ENCODE data around the gene MYO6. TPM values are rescaled to one million over a fixed set of nuclear protein-coding genes. Genes with fewer than 3 reads are reported as not detected.

The MYO6 gene
- total and polyA plus RNA-seq, 3 donors from 2014 or later = 31.5 to 75.3 (median 69.2) TPM

- Histone ChIP-seq H3K4me1 (peaks cover 4% of the 10 kb centered on the region), H3K27me3 (no peaks in the 10 kb centered on the region), H3K36me3 (ENCODE audit: low read depth, missing control alignments) (no peaks in the 10 kb centered on the region), H3K9me3 (no peaks in the 10 kb centered on the region), H3K27ac (no peak overlapping the region), H3K4me3 (no peak overlapping the region)
- 84 to 85% methylated on average over 7 of the region's 7 CpGs for WGBS, 2 donors
- no peak for DNase-seq
- intact Hi-C loops (cut with DNase I; ENCODE audit: low total_unique reads) = no loop called here
- TF ChIP-seq CTCF (IDR thresholded peaks at IDR 0.05) (no peak), POLR2A (IDR thresholded peaks at IDR 0.05) (no peak)
Measured at GRCh38 chr6:75850026-75850833, 101.2 kb downstream of the MYO6 start.

GRCh38 chr6:75852721-75853120 is 103.7 kb downstream of the MYO6 start:
- intact Hi-C loops (cut with DNase I; ENCODE audit: low total_unique reads) = no loop called here
- Histone ChIP-seq H3K27ac (no peak overlapping the region), H3K27me3 (no peaks in the 10 kb centered on the region), H3K36me3 (ENCODE audit: low read depth, missing control alignments) (no peaks in the 10 kb centered on the region), H3K4me1 (peaks cover 4% of the 10 kb centered on the region), H3K9me3 (no peaks in the 10 kb centered on the region), H3K4me3 (no peak overlapping the region)
- TF ChIP-seq POLR2A (IDR thresholded peaks at IDR 0.05) (no peak), CTCF (IDR thresholded peaks at IDR 0.05) (no peak)
- 63 to 73% methylated on average over 4 of the region's 4 CpGs for WGBS, 2 donors
- DNase-seq = no peak

- WGBS, 2 donors = 77 to 78% methylated on average over 2 of the region's 2 CpGs
- Histone ChIP-seq H3K36me3 (ENCODE audit: low read depth, missing control alignments) (no peaks in the 10 kb centered on the region), H3K27ac (no peak overlapping the region), H3K27me3 (no peaks in the 10 kb centered on the region), H3K9me3 (no peaks in the 10 kb centered on the region), H3K4me1 (peaks cover 4% of the 10 kb centered on the region), H3K4me3 (no peak overlapping the region)
- no peak for DNase-seq
- intact Hi-C loops (cut with DNase I; ENCODE audit: low total_unique reads) = no loop called here
- TF ChIP-seq POLR2A (IDR thresholded peaks at IDR 0.05) (no peak), CTCF (IDR thresholded peaks at IDR 0.05) (no peak)
Measured at GRCh38 chr6:75853806-75854205, 104.8 kb downstream of the MYO6 start.

GRCh38 chr6:75855052-75855451 is 106.0 kb downstream of the MYO6 start:
- Histone ChIP-seq H3K9me3 (no peaks in the 10 kb centered on the region), H3K27ac (no peak overlapping the region), H3K27me3 (no peaks in the 10 kb centered on the region), H3K36me3 (ENCODE audit: low read depth, missing control alignments) (no peaks in the 10 kb centered on the region), H3K4me1 (no peaks in the 10 kb centered on the region), H3K4me3 (no peak overlapping the region)
- peak; percentile 19 to 46 (median 24) for TF ChIP-seq CTCF (IDR thresholded peaks at IDR 0.05)
- TF ChIP-seq POLR2A (IDR thresholded peaks at IDR 0.05) = no peak
- 29% methylated on average over 1 of the region's 1 CpG for WGBS, 2 donors
- peak; percentile 85 for DNase-seq
- intact Hi-C loops (cut with DNase I; ENCODE audit: low total_unique reads) = no loop called here

- H3K36me3 ChIP-seq (ENCODE audit: low read depth, missing control alignments) = no peaks in the 10 kb centered on the region
- H3K4me1 ChIP-seq = no peaks in the 10 kb centered on the region
- H3K4me3 ChIP-seq = no peak overlapping the region
- H3K27ac ChIP-seq = no peak overlapping the region
- TF ChIP-seq CTCF (IDR thresholded peaks at IDR 0.05) (no peak), POLR2A (IDR thresholded peaks at IDR 0.05) (no peak)
- 83 to 87% methylated on average over 1 of the region's 1 CpG for whole genome bisulfite sequencing, 2 donors
- H3K9me3 ChIP-seq = no peaks in the 10 kb centered on the region
- intact Hi-C loops (cut with DNase I; ENCODE audit: low total_unique reads) = no loop called here
- H3K27me3 ChIP-seq = no peaks in the 10 kb centered on the region
- no peak for DNase-seq
Measured at GRCh38 chr6:75856902-75857301, 107.9 kb downstream of the MYO6 start.
